Esophagus muscularis mucosa (tissue), 4 donors: ENCODE results near the gene TANGO6. TPM values are rescaled to one million over a fixed set of nuclear protein-coding genes. Genes with fewer than 3 reads are reported as not detected.

Source experiments
- DNase-seq: peaks from one replicate; pipeline ENCODE4 v3.0.0-alpha.2; 2017; ENCODE audit errors: extremely low spot score
- H3K27ac ChIP-seq, 4 donors: fragments of 200-600 bp; sonication (generic); replicated peaks in 1 of 4; 1 replicate in 3 of 4; 2 replicates in 1 of 4; pipeline ENCODE4 v1.5.1; 2016 to 2019; ENCODE audit warnings: mild to moderate bottlenecking in 1 of 4
- H3K27me3 ChIP-seq, 4 donors: fragments of 200-600 bp; sonication (generic); one replicate each; pipeline versions ENCODE4 v1.5.1 to v1.6.0; 2016 to 2019
- H3K36me3 ChIP-seq, 4 donors: fragments of 200-600 bp; sonication (generic); one replicate each; pipeline ENCODE4 v1.5.1; 2016 to 2019
- H3K4me1 ChIP-seq, 4 donors: fragments of 200-600 bp; sonication (generic); one replicate each; pipeline ENCODE4 v1.5.1; 2016 to 2019
- H3K4me3 ChIP-seq, 4 donors: fragments of 200-600 bp; sonication (generic); 1 replicate in 2 of 4; 2 replicates in 2 of 4; pipeline ENCODE4 v1.5.1; 2016 to 2019; ENCODE audit warnings: mild to moderate bottlenecking in 4 of 4, moderate library complexity in 1 of 4
- H3K9me3 ChIP-seq, 4 donors: fragments of 200-600 bp; sonication (generic); 1 replicate in 3 of 4; 2 replicates in 1 of 4; pipeline ENCODE4 v1.5.1; 2016 to 2019
- EP300 ChIP-seq: sonication (generic); formaldehyde crosslinking; IDR thresholded peaks from one replicate; pipeline ENCODE4 v1.6.1; 2017; ENCODE audit warnings: antibody characterized with exemption
- POLR2A ChIP-seq: fragments of 450-650 bp; IDR thresholded peaks from one replicate; pipeline ENCODE4 v1.6.1; 2017; ENCODE audit warnings: antibody characterized with exemption, moderate library complexity, mild to moderate bottlenecking, low read depth
- POLR2AphosphoS5 ChIP-seq, 2 donors: sonication (generic); formaldehyde crosslinking; IDR thresholded peaks; one replicate each; pipeline ENCODE4 v1.6.1; 2017; ENCODE audit warnings: antibody characterized with exemption in 2 of 2
- WGBS: methylation state at CpG from one replicate; pipeline ENCODE4 v1.1.5; 2018; 5-methylcytosine and 5-hydroxymethylcytosine counted together
- intact Hi-C: fragments of 100-400 bp; cut with DNase I; formaldehyde crosslinking; loops from one replicate; pipeline ENCODE4 v1.15.1; 2023
- total RNA-seq, 4 donors: library from RNA; depleted of rRNA; stranded (reverse); fragments of >200 nt; gene quantifications; one replicate each; pipeline versions ENCODE4 v1.1.0 to v1.2.1, GENCODE V29; 2016
- TF ChIP-seq, protein P1 (sequence below), 3 experiments: fragments of 200-600 bp in 2 of 3; fragments of 450-650 bp in 1 of 3; sonication (generic) in 2 of 3; IDR thresholded peaks; one replicate each; pipeline ENCODE4 v1.5.1; 2017 to 2019; ENCODE audit warnings: antibody characterized with exemption in 3 of 3, mild to moderate bottlenecking in 2 of 3, moderate library complexity in 1 of 3

The TANGO6 gene
- total RNA-seq, 4 donors from 2014 or later = 15.7 to 21.3 (median 18.3) TPM

DNA sequence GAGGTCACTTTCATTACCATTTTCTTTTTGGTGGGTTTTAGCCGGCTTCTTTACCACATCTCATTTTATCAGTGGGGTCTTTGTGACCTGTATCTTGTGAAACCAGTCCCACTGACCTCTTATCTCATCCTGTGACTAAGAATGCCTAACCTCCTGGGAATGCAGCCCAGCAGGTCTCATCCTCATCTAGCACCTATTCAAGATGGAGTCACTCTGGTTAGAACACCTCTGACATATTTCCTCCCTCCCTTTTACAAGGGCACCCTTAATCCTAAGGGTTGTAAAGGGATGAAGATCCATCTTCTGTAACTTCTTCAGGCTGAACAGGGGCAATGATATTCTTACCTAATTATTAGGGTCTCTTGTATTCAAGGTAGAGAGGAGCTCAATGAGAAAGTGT is 154.2 kb downstream of the TANGO6 start:
- intact Hi-C loops = no loop called here

DNA sequence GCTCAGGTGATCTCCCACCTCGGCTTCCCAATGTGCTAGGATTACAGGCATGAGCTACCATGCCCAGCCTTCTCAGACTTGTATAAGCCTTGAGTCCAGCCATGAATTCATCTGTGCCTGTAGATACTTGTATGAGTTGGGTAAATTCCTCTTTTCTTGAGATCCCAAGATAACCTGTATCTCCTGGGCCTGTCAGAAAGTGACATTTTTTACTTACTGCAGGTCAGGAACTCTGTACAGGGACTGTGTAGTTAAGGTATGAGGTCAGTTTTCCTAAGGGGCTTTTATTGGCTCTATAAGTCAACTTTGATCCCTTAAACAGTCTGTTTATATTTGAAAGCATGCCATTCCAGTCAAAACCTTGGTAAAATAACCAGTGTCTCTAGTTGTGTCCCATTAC is 155.8 kb downstream of the TANGO6 start:
- Histone ChIP-seq H3K9me3 (no peaks in the 10 kb centered on the region), H3K27me3 (no peaks in the 10 kb centered on the region), H3K4me3 (no peak overlapping the region), H3K27ac (no peak overlapping the region), H3K36me3 (no peaks in the 10 kb centered on the region), H3K4me1 (no peaks in the 10 kb centered on the region)
- peak; percentile 12 for DNase-seq
- no peak for TF ChIP-seq POLR2AphosphoS5 (IDR thresholded peaks at IDR 0.05)
- TF ChIP-seq POLR2A = no peak
- TF ChIP-seq, protein P1, sequence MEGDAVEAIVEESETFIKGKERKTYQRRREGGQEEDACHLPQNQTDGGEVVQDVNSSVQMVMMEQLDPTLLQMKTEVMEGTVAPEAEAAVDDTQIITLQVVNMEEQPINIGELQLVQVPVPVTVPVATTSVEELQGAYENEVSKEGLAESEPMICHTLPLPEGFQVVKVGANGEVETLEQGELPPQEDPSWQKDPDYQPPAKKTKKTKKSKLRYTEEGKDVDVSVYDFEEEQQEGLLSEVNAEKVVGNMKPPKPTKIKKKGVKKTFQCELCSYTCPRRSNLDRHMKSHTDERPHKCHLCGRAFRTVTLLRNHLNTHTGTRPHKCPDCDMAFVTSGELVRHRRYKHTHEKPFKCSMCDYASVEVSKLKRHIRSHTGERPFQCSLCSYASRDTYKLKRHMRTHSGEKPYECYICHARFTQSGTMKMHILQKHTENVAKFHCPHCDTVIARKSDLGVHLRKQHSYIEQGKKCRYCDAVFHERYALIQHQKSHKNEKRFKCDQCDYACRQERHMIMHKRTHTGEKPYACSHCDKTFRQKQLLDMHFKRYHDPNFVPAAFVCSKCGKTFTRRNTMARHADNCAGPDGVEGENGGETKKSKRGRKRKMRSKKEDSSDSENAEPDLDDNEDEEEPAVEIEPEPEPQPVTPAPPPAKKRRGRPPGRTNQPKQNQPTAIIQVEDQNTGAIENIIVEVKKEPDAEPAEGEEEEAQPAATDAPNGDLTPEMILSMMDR (IDR thresholded peaks at IDR 0.05) = no peak
- no peak for TF ChIP-seq EP300
- intact Hi-C loops = no loop called here
- 100% methylated on average over 1 of the region's 1 CpG for WGBS

More for the DNA sequence above, 154.2 kb downstream of the TANGO6 start:
- 100% methylated on average over 1 of the region's 1 CpG for WGBS
- H3K27ac ChIP-seq = no peak overlapping the region
- TF ChIP-seq POLR2A (no peak), POLR2AphosphoS5 (IDR thresholded peaks at IDR 0.05) (no peak), EP300 (no peak)
- TF ChIP-seq, protein P1 (IDR thresholded peaks at IDR 0.05) = no peak
- H3K9me3 ChIP-seq = no peaks in the 10 kb centered on the region
- no peak overlapping the region for H3K4me3 ChIP-seq
- DNase-seq = no peak
- no peaks in the 10 kb centered on the region for H3K36me3 ChIP-seq
- no peaks in the 10 kb centered on the region for H3K4me1 ChIP-seq
- no peaks in the 10 kb centered on the region for H3K27me3 ChIP-seq

DNA sequence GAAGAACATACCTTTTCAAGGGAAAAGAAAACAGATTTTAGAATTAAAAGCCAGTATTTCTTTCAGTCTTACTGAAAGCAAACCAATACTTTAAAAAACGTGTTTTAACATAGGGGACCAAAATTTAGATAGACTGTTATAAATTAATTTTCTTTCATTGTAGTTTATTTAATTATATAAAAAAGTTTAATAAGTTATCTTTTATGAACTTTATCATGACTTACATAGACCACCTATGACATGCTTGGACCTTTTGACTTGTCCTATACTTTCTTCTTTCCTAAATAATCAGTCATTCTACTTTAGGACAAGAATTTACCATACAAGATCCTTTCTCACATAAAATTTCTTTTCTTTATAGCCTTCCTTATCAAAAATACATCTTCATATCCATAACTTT is 160.2 kb downstream of the TANGO6 start:
- TF ChIP-seq, protein P1 (IDR thresholded peaks at IDR 0.05) = no peak
- TF ChIP-seq POLR2A = no peak
- TF ChIP-seq EP300 = no peak
- TF ChIP-seq POLR2AphosphoS5 (IDR thresholded peaks at IDR 0.05) = no peak
- Histone ChIP-seq H3K27ac (no peak overlapping the region), H3K36me3 (no peaks in the 10 kb centered on the region), H3K4me1 (no peaks in the 10 kb centered on the region), H3K27me3 (no peaks in the 10 kb centered on the region), H3K9me3 (no peaks in the 10 kb centered on the region), H3K4me3 (no peak overlapping the region)
- intact Hi-C loops = no loop called here
- no peak for DNase-seq
- WGBS = 83% methylated on average over 1 of the region's 1 CpG

DNA sequence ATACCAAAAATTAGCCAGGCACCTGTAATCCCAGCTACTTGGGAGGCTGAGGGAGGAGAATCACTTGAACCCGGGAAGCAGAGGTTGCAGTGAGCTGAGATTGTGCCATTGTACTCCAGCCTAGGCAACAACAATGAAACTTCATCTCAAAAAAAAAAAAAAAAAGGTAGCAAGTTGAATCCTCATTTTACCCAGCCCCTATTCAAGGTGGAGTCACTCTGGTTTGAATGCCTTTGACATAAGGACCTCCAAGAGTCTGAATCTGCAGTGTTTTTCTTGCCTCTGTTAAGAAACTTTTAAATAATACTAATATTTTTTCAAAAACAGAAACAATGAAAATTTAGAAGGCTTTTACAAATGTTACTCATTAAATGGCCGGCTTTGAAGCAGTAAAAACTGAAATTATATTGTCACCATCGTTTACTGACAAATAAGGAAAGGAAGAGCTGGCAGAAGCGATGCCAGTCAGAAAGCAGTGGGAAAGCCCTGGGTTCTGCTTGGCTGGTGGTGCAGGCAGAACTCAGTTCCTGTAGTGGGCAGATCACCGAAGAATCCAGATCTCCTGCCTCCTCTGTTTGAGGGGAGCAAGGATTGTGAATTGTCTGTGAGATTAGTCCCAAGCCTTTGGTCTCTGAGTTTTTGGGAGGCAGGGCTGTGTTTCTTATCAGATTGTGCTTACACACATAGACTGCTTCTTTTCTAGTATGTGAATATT is 162.5 kb downstream of the TANGO6 start:
- Histone ChIP-seq H3K9me3 (no peaks in the 10 kb centered on the region), H3K27ac (no peak overlapping the region), H3K27me3 (no peaks in the 10 kb centered on the region), H3K4me3 (no peak overlapping the region), H3K36me3 (no peaks in the 10 kb centered on the region), H3K4me1 (no peaks in the 10 kb centered on the region)
- peak; percentile 81 for DNase-seq
- 88% methylated on average over 5 of the region's 5 CpGs for WGBS
- TF ChIP-seq POLR2A (no peak), EP300 (no peak)
- intact Hi-C loops = no loop called here

DNA sequence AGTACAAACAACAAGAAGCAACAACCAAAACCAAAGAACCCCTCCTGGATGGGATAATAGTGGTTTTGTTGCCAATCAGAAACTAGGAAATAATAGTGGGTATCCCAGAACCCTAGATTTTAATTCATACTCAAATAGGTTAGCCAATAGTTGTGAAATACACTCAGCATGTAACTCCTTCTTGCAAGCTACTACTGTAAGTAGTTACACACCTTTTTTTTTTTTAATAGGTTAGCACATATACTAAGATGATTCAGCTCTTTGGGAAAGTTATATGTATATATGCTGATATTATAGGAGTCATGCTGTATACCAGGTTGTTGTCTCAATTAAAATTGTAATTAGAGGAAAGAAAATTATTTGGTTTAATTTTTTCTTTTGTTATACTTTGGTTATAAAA is 169.6 kb downstream of the TANGO6 start:
- Histone ChIP-seq H3K27ac (no peak overlapping the region), H3K36me3 (no peaks in the 10 kb centered on the region), H3K4me3 (no peak overlapping the region), H3K4me1 (no peaks in the 10 kb centered on the region), H3K27me3 (no peaks in the 10 kb centered on the region), H3K9me3 (no peaks in the 10 kb centered on the region)
- DNase-seq = no peak
- TF ChIP-seq POLR2A = no peak
- no peak for TF ChIP-seq POLR2AphosphoS5 (IDR thresholded peaks at IDR 0.05)
- no peak for TF ChIP-seq EP300
- TF ChIP-seq, protein P1 (IDR thresholded peaks at IDR 0.05) = no peak
- intact Hi-C loops = no loop called here
